PC-3 (cell line): ENCODE results near the gene SUCNR1. TPM values are rescaled to one million over a fixed set of nuclear protein-coding genes. Genes with fewer than 3 reads are reported as not detected.

Experiments used
- ATAC-seq: fragments of 200-7000 bp; cut with Tn5 transposase; 2 replicates; pipeline ENCODE4 v1.9.1; 2020; ENCODE audit warnings: mild to moderate bottlenecking, moderate library complexity
- BruUV-seq: library from RNA; stranded (reverse); fragments of 400-500 nt; replicated peaks from 2 replicates; lab custom pipeline; 2021; lab: Mats Ljungman, UMichigan
- CTCF ChIA-PET: fragments of 300-600 bp; sonication (Branson Sonifier 250); formaldehyde crosslinking; loops from one replicate; lab custom pipeline; 2022; ENCODE audit warnings: antibody characterized with exemption; lab: Charles Lee
- POLR2A ChIA-PET: fragments of 300-600 bp; sonication (Branson Sonifier 250); formaldehyde crosslinking; loops from one replicate; lab custom pipeline; 2022; ENCODE audit warnings: antibody characterized with exemption; ENCODE audit not compliant: unreplicated experiment; lab: Charles Lee
- DNase-seq: peaks from one replicate; pipeline ENCODE4 v3.0.0-alpha.2; 2015
- H2AFZ ChIP-seq: fragments of 300-600 bp; sonication (generic); 2 replicates; pipeline ENCODE4 v1.6.0; 2016; ENCODE audit warnings: antibody characterized with exemption, low read length
- H3F3A ChIP-seq: fragments of 300-600 bp; sonication (generic); one replicate; pipeline ENCODE4 v1.6.0; 2017; ENCODE audit warnings: antibody characterized with exemption, low read length, control low read depth, mild to moderate bottlenecking; ENCODE audit not compliant: unreplicated experiment
- H3K27ac ChIP-seq: fragments of 300-600 bp; sonication (generic); 2 replicates; pipeline ENCODE4 v1.5.1; 2016; ENCODE audit warnings: mild to moderate bottlenecking, low read length
- H3K27me3 ChIP-seq: fragments of 300-600 bp; sonication (generic); 2 replicates; pipeline ENCODE4 v1.6.1; 2016; ENCODE audit warnings: low read length, mixed read lengths
- H3K36me3 ChIP-seq: fragments of 300-600 bp; sonication (generic); 2 replicates; pipeline ENCODE4 v1.6.1; 2016; ENCODE audit warnings: low read depth, mixed run types, low read length, mixed read lengths
- H3K4me1 ChIP-seq: fragments of 300-600 bp; sonication (generic); 2 replicates; pipeline ENCODE4 v1.5.1; 2016; ENCODE audit warnings: low read length; ENCODE audit not compliant: insufficient read depth
- H3K4me2 ChIP-seq: fragments of 300-600 bp; sonication (generic); 2 replicates; pipeline ENCODE4 v1.6.0; 2016; ENCODE audit warnings: low read length
- H3K4me3 ChIP-seq: fragments of 300-600 bp; sonication (generic); 2 replicates; pipeline ENCODE4 v1.5.1; 2016; ENCODE audit warnings: mild to moderate bottlenecking, low read length, mixed read lengths
- H3K79me2 ChIP-seq: fragments of 300-600 bp; sonication (generic); 2 replicates; pipeline ENCODE4 v1.6.1; 2017; ENCODE audit warnings: low read length, mixed read lengths
- H3K9ac ChIP-seq: fragments of 300-600 bp; sonication (generic); 2 replicates; pipeline ENCODE4 v1.6.0; 2016; ENCODE audit warnings: mild to moderate bottlenecking, low read length
- H3K9me2 ChIP-seq: fragments of 300-600 bp; sonication (generic); replicated peaks from 2 replicates; pipeline ENCODE4 v1.6.1; 2016; ENCODE audit warnings: mixed run types, low read length, mixed read lengths
- H3K9me3 ChIP-seq: fragments of 300-600 bp; sonication (generic); 2 replicates; pipeline ENCODE4 v1.6.1; 2016; ENCODE audit warnings: low read length, mixed read lengths
- H4K20me1 ChIP-seq: fragments of 300-600 bp; sonication (generic); 2 replicates; pipeline ENCODE4 v1.6.1; 2016; ENCODE audit warnings: low read length, mixed read lengths
- CTCF ChIP-seq: fragments of 300-600 bp; sonication (generic); conservative IDR thresholded peaks from 2 replicates; pipeline ENCODE4 v1.5.1; 2017; ENCODE audit warnings: antibody characterized with exemption, low read depth, mild to moderate bottlenecking, low read length
- EZH2 ChIP-seq: fragments of 300-600 bp; sonication (generic); IDR thresholded peaks from one replicate; pipeline ENCODE4 v1.6.1; 2017; ENCODE audit warnings: antibody characterized with exemption, mild to moderate bottlenecking, low read length; ENCODE audit not compliant: unreplicated experiment
- EZH2phosphoT487 ChIP-seq: fragments of 300-600 bp; sonication (generic); IDR thresholded peaks from 2 replicates; pipeline ENCODE4 v1.6.1; 2018; ENCODE audit warnings: mild to moderate bottlenecking, antibody characterized with exemption, low read length, borderline replicate concordance
- intact Hi-C: fragments of 100-400 bp; cut with micrococcal nuclease; formaldehyde crosslinking; loops from 2 replicates; pipeline ENCODE4 v1.9.0; 2023
- total RNA-seq: library from RNA; depleted of rRNA; stranded (reverse); fragments of >200 nt; gene quantifications from 2 replicates; pipeline ENCODE4 v1.2.3, GENCODE V29; 2014

The SUCNR1 gene
- total RNA-seq, 1 experiment from 2014 or later, result not detected

GRCh38 chr3:151859233-151859673 lies 14.2 kb upstream of the SUCNR1 start:
- peaks cover 11% of the 10 kb centered on the region for H3K4me1 ChIP-seq
- H3K79me2 ChIP-seq, result no peaks in the 10 kb centered on the region
- TF ChIP-seq EZH2, result no peak
- no peak for TF ChIP-seq EZH2phosphoT487
- no peak for TF ChIP-seq CTCF
- BruUV-seq, result no TSS peak
- H3K4me2 ChIP-seq, result no peak overlapping the region
- intact Hi-C loops, result no loop called here
- no peaks in the 10 kb centered on the region for H3K9me3 ChIP-seq
- H3K27ac ChIP-seq, result no peak overlapping the region
- CTCF ChIA-PET, result no interaction called here
- DNase-seq, result no peak
- H3K36me3 ChIP-seq, result no peaks in the 10 kb centered on the region
- no peaks in the 10 kb centered on the region for H3F3A ChIP-seq
- no peak for ATAC-seq
- no peaks in the 10 kb centered on the region for H3K9me2 ChIP-seq
- no peak overlapping the region for H3K4me3 ChIP-seq
- H2AFZ ChIP-seq, result no peak overlapping the region
- POLR2A ChIA-PET, result no interaction called here
- no peak overlapping the region for H3K9ac ChIP-seq
- no peaks in the 10 kb centered on the region for H4K20me1 ChIP-seq
- no peaks in the 10 kb centered on the region for H3K27me3 ChIP-seq

- Histone ChIP-seq H3K79me2 (no peaks in the 10 kb centered on the region), H3K27ac (no peak overlapping the region), H3F3A (no peaks in the 10 kb centered on the region), H3K9me2 (no peaks in the 10 kb centered on the region), H3K4me2 (no peak overlapping the region), H3K4me1 (peaks cover 18% of the 10 kb centered on the region), H3K4me3 (no peak overlapping the region), H2AFZ (no peak overlapping the region), H3K27me3 (no peaks in the 10 kb centered on the region), H3K9me3 (no peaks in the 10 kb centered on the region), H3K36me3 (no peaks in the 10 kb centered on the region), H4K20me1 (no peaks in the 10 kb centered on the region), H3K9ac (no peak overlapping the region)
- BruUV-seq, result no TSS peak
- CTCF ChIA-PET, result no interaction called here
- DNase-seq (no peak), ATAC-seq (no peak)
- POLR2A ChIA-PET, result no interaction called here
- intact Hi-C loops, result loop anchor here (5.0 kb wide), 1 partner anchor 42 kb away; no protein-coding TSS in a partner anchor
- no peak for TF ChIP-seq CTCF
- no peak for TF ChIP-seq EZH2
- TF ChIP-seq EZH2phosphoT487, result no peak
Measured at GRCh38 chr3:151859905-151860304, 13.5 kb upstream of the SUCNR1 start.

GRCh38 chr3:151863611-151864010 lies 9.8 kb upstream of the SUCNR1 start:
- intact Hi-C loops, result loop anchor here (2.0 to 5.0 kb wide), 2 partner anchors 27 to 39 kb away; no protein-coding TSS in a partner anchor
- POLR2A ChIA-PET, result no interaction called here
- H3K9me2 ChIP-seq, result no peaks in the 10 kb centered on the region
- CTCF ChIA-PET, result no interaction called here
- ATAC-seq (peak; percentile 28; the same call in 1 of the 2 replicates), DNase-seq (peak; percentile 26)
- peak overlapping the region; percentile 43; the same call in 1 of the 2 replicates for H3K4me2 ChIP-seq
- no peak overlapping the region for H3K4me3 ChIP-seq
- H4K20me1 ChIP-seq, result no peaks in the 10 kb centered on the region
- no peaks in the 10 kb centered on the region for H3K79me2 ChIP-seq
- H3K9ac ChIP-seq, result no peak overlapping the region
- no TSS peak for BruUV-seq
- TF ChIP-seq EZH2, result no peak
- TF ChIP-seq CTCF, result no peak
- TF ChIP-seq EZH2phosphoT487, result no peak
- no peaks in the 10 kb centered on the region for H3F3A ChIP-seq
- H3K9me3 ChIP-seq, result no peaks in the 10 kb centered on the region
- H3K27ac ChIP-seq, result no peak overlapping the region
- H3K4me1 ChIP-seq, result peaks cover 24% of the 10 kb centered on the region
- H3K36me3 ChIP-seq, result no peaks in the 10 kb centered on the region
- 0 out of 2 replicates have a peak overlapping the region, but pooled peaks have one; percentile 11 for H2AFZ ChIP-seq
- no peaks in the 10 kb centered on the region for H3K27me3 ChIP-seq
